GM12874 (cell line): ENCODE results near the gene LRP8.

Experiments
- CTCF ChIP-seq: IDR thresholded peaks from 2 replicates; pipeline ENCODE4 v1.5.1; 2011; ENCODE audit warnings: low read depth, mild to moderate bottlenecking, control low read depth, low read length, moderate library complexity; ENCODE audit not compliant: insufficient read depth

LRP8 gene

GRCh38 chr1:53371851-53372250 is 44.0 kb upstream of the LRP8 start:
- no peak for TF ChIP-seq CTCF

- no peak for TF ChIP-seq CTCF
Observed at GRCh38 chr1:53371121-53371666, 43.3 kb upstream of the LRP8 start.

- TF ChIP-seq CTCF: no peak
Observed at GRCh38 chr1:53370369-53370961, 42.6 kb upstream of the LRP8 start.

- TF ChIP-seq CTCF: no peak
Observed at GRCh38 chr1:53369761-53370160, 41.9 kb upstream of the LRP8 start.

GRCh38 chr1:53369034-53369750 is 41.3 kb upstream of the LRP8 start:
- TF ChIP-seq CTCF: no peak

- no peak for TF ChIP-seq CTCF
Observed at GRCh38 chr1:53368314-53369033, 40.6 kb upstream of the LRP8 start.

GRCh38 chr1:53367503-53368313 is 39.8 kb upstream of the LRP8 start:
- no peak for TF ChIP-seq CTCF
